Ishikawa (cell line): Measurements from ENCODE around the gene GORAB.

Source experiments
- CEBPB ChIP-seq: IDR thresholded peaks from 2 replicates; pipeline ENCODE4 v1.6.1; 2012
- CREB1 ChIP-seq: IDR thresholded peaks from 2 replicates; pipeline ENCODE4 v1.6.1; 2012; ENCODE audit warnings: low read depth
- EGR1 ChIP-seq: IDR thresholded peaks from 2 replicates; pipeline ENCODE4 v1.6.1; 2012
- EP300 ChIP-seq: IDR thresholded peaks from 2 replicates; pipeline ENCODE4 v1.6.1; 2012; ENCODE audit warnings: borderline replicate concordance
- FOXM1 ChIP-seq: IDR thresholded peaks from 2 replicates; pipeline ENCODE4 v1.6.1; 2012; ENCODE audit warnings: low read depth, borderline replicate concordance
- NFIC ChIP-seq: IDR thresholded peaks from 2 replicates; pipeline ENCODE4 v1.6.1; 2012
- RAD21 ChIP-seq: IDR thresholded peaks from 2 replicates; pipeline ENCODE4 v1.6.1; 2012; ENCODE audit warnings: low read depth
- REST ChIP-seq: IDR thresholded peaks from 2 replicates; pipeline ENCODE4 v1.6.1; 2012; ENCODE audit warnings: low read depth, mild to moderate bottlenecking
- TAF1 ChIP-seq: IDR thresholded peaks from 2 replicates; pipeline ENCODE4 v1.6.1; 2012; ENCODE audit warnings: low read depth, mild to moderate bottlenecking
- TCF12 ChIP-seq: IDR thresholded peaks from 2 replicates; pipeline ENCODE4 v1.6.1; 2012; ENCODE audit warnings: low read depth
- TEAD4 ChIP-seq: IDR thresholded peaks from 2 replicates; pipeline ENCODE4 v1.6.1; 2012
- YY1 ChIP-seq: IDR thresholded peaks from 2 replicates; pipeline ENCODE4 v1.6.1; 2012; ENCODE audit warnings: low read depth
- ZBTB7A ChIP-seq: IDR thresholded peaks from 2 replicates; pipeline ENCODE4 v1.6.1; 2012; ENCODE audit warnings: low read depth
- TF ChIP-seq, protein P1 (sequence below): IDR thresholded peaks from 2 replicates; pipeline ENCODE4 v1.6.1; 2012
- TF ChIP-seq, protein P2 (sequence below): IDR thresholded peaks from 2 replicates; pipeline ENCODE4 v1.6.1; 2012

The GORAB gene

GRCh38 chr1:170555370-170555769 lies 23.4 kb downstream of the GORAB start:
- TF ChIP-seq TAF1 (no peak), YY1 (no peak), RAD21 (no peak), CEBPB (no peak), TCF12 (no peak), CREB1 (no peak), REST (no peak), NFIC (no peak), TEAD4 (no peak), ZBTB7A (no peak)
- TF ChIP-seq, protein P1, sequence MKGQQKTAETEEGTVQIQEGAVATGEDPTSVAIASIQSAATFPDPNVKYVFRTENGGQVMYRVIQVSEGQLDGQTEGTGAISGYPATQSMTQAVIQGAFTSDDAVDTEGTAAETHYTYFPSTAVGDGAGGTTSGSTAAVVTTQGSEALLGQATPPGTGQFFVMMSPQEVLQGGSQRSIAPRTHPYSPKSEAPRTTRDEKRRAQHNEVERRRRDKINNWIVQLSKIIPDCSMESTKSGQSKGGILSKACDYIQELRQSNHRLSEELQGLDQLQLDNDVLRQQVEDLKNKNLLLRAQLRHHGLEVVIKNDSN, result no peak
- TF ChIP-seq, protein P2, sequence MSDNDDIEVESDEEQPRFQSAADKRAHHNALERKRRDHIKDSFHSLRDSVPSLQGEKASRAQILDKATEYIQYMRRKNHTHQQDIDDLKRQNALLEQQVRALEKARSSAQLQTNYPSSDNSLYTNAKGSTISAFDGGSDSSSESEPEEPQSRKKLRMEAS, result no peak

DNA sequence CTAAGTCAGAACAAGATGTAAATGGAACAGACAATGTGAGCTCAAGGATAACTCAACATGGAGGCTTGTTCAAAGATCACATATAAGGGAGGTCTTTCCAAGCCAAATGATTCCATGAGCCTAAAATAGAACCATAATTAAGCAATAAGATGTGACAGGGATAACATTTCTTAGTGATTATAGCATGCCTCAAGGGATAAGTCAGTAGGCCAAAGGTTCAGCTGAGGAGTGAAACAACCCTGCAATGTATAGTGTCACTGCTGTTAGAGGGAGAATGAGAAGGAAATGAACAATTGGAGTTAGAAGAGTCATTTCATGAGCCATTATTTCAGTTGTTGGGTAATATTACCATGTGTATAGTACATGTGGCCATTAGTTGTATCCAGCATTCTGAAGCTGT lies 25.0 kb downstream of the GORAB start:
- TF ChIP-seq EGR1, result no peak
- TF ChIP-seq ZBTB7A, result no peak
- no peak for TF ChIP-seq YY1
- no peak for TF ChIP-seq FOXM1
- no peak for TF ChIP-seq TEAD4
- TF ChIP-seq TCF12, result no peak
- TF ChIP-seq CEBPB, result no peak

GRCh38 chr1:170558731-170559130 lies 26.8 kb downstream of the GORAB start:
- TF ChIP-seq NFIC (no peak), EP300 (no peak), RAD21 (no peak), FOXM1 (no peak), TAF1 (no peak), YY1 (no peak), ZBTB7A (no peak), TEAD4 (no peak), EGR1 (no peak), REST (no peak), CEBPB (no peak), CREB1 (no peak), TCF12 (no peak)
- TF ChIP-seq, protein P1, result no peak
- TF ChIP-seq, protein P2, result no peak

GRCh38 chr1:170559166-170559565 lies 27.2 kb downstream of the GORAB start:
- TF ChIP-seq CREB1, result no peak

GRCh38 chr1:170560681-170561285 lies 28.8 kb downstream of the GORAB start:
- TF ChIP-seq TCF12 (no peak), CREB1 (no peak), ZBTB7A (no peak), TAF1 (no peak), FOXM1 (no peak), RAD21 (no peak), REST (no peak), EGR1 (no peak), YY1 (no peak), CEBPB (no peak), TEAD4 (no peak), NFIC (no peak), EP300 (no peak)
- TF ChIP-seq, protein P1, result no peak
- TF ChIP-seq, protein P2, result no peak
